Measurements from ENCODE around the gene CASK.

DNA sequence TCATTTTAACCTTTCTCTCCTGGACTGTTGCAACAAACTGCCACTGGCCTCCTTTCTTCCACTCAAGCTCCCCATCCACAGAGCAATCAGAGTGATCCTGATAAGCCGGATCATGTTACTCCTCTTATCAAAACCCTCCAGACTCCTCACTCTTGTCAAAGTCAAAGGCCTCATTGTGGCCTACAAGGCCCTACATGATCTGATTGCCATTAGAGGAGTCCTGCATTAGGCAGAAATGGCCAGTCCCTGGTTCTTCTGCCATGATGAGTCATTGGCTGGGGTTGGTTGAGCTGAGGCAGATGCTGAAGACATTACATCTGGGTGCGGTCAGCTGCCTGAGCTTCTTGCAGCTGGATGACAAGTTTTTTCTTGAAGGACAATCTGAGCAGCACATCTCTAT, 32.7 kb upstream of the CASK start:
- TF ChIP-seq, protein P1, sequence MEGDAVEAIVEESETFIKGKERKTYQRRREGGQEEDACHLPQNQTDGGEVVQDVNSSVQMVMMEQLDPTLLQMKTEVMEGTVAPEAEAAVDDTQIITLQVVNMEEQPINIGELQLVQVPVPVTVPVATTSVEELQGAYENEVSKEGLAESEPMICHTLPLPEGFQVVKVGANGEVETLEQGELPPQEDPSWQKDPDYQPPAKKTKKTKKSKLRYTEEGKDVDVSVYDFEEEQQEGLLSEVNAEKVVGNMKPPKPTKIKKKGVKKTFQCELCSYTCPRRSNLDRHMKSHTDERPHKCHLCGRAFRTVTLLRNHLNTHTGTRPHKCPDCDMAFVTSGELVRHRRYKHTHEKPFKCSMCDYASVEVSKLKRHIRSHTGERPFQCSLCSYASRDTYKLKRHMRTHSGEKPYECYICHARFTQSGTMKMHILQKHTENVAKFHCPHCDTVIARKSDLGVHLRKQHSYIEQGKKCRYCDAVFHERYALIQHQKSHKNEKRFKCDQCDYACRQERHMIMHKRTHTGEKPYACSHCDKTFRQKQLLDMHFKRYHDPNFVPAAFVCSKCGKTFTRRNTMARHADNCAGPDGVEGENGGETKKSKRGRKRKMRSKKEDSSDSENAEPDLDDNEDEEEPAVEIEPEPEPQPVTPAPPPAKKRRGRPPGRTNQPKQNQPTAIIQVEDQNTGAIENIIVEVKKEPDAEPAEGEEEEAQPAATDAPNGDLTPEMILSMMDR (IDR thresholded peaks at IDR 0.05) = no peak
- no peak for TF ChIP-seq POLR2A (IDR thresholded peaks at IDR 0.05)

All from adrenal gland (tissue), 5 donors.